ENCODE measurements around the gene ETV1.

DNA sequence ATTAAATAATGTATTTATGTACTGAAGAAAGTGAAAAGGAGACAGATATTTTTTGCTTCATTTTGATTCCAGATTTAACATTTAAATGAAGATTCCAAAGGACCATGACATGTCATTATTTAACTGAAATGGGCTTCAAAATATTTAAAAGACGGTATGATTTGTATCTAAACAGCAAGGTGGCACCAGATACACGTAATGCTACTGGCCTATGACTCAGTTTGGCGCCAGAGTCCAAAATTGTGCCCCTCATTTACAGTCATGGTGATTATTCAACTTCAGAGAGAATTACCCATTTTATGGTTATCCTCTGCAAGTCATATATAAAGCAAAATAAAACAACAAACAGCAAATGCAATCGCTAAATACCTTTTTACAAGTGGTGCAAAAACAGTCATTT, 94.5 kb downstream of the ETV1 start:
- TF ChIP-seq, protein P1, sequence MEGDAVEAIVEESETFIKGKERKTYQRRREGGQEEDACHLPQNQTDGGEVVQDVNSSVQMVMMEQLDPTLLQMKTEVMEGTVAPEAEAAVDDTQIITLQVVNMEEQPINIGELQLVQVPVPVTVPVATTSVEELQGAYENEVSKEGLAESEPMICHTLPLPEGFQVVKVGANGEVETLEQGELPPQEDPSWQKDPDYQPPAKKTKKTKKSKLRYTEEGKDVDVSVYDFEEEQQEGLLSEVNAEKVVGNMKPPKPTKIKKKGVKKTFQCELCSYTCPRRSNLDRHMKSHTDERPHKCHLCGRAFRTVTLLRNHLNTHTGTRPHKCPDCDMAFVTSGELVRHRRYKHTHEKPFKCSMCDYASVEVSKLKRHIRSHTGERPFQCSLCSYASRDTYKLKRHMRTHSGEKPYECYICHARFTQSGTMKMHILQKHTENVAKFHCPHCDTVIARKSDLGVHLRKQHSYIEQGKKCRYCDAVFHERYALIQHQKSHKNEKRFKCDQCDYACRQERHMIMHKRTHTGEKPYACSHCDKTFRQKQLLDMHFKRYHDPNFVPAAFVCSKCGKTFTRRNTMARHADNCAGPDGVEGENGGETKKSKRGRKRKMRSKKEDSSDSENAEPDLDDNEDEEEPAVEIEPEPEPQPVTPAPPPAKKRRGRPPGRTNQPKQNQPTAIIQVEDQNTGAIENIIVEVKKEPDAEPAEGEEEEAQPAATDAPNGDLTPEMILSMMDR (IDR thresholded peaks at IDR 0.05; ENCODE audit: low read length) = no peak
- no peak for TF ChIP-seq EZH2 (optimal IDR thresholded peaks at IDR 0.05; ENCODE audit: low read depth, low read length)
- no peak for TF ChIP-seq EZH2phosphoT487 (IDR thresholded peaks at IDR 0.05; ENCODE audit: low read length)

All from MM.1S (cell line).